Amniotic epithelial cell (primary cell): ENCODE measurements around the gene HIVEP3.
"Not testable (repeated sequence)": the region's sequence is repeated elsewhere in the genome, so short reads cannot be mapped to it uniquely, and the experiment has no call there.

Source experiments
- DNase-seq: peaks from one replicate; pipeline ENCODE4 v3.0.0-alpha.2; 2010; ENCODE audit warnings: low read depth

The HIVEP3 gene

GRCh38 chr1:41710980-41711379, 207.7 kb downstream of the HIVEP3 start:
- DNase-seq = no peak

GRCh38 chr1:41709873-41710272, 208.8 kb downstream of the HIVEP3 start:
- DNase-seq = no peak

GRCh38 chr1:41709331-41709730, 209.4 kb downstream of the HIVEP3 start:
- DNase-seq = no peak

GRCh38 chr1:41708332-41708731, 210.4 kb downstream of the HIVEP3 start:
- no peak for DNase-seq

GRCh38 chr1:41707793-41708192, 210.9 kb downstream of the HIVEP3 start:
- DNase-seq = no peak

GRCh38 chr1:41705798-41706197, 212.9 kb downstream of the HIVEP3 start:
- no peak for DNase-seq

- DNase-seq = no peak
Measured at GRCh38 chr1:41704196-41704595, 214.5 kb downstream of the HIVEP3 start.

GRCh38 chr1:41702771-41703170, 216.0 kb downstream of the HIVEP3 start:
- no peak for DNase-seq

- DNase-seq = no peak
Measured at GRCh38 chr1:41700986-41701535, 217.7 kb downstream of the HIVEP3 start.

- DNase-seq = no peak
Measured at GRCh38 chr1:41700581-41700980, 218.1 kb downstream of the HIVEP3 start.

- no peak for DNase-seq
Measured at GRCh38 chr1:41699861-41700248, 218.9 kb downstream of the HIVEP3 start.

GRCh38 chr1:41698916-41699860, 219.5 kb downstream of the HIVEP3 start:
- DNase-seq = no peak

- no peak for DNase-seq
Measured at GRCh38 chr1:41696381-41696780, 222.3 kb downstream of the HIVEP3 start.

- DNase-seq = no peak
Measured at GRCh38 chr1:41695118-41695745, 223.5 kb downstream of the HIVEP3 start.

- not testable (repeated sequence) for DNase-seq
Measured at GRCh38 chr1:41691966-41692365, 226.8 kb downstream of the HIVEP3 start.

- DNase-seq = no peak
Measured at GRCh38 chr1:41691424-41691823, 227.3 kb downstream of the HIVEP3 start.

- DNase-seq = no peak
Measured at GRCh38 chr1:41690331-41690730, 228.4 kb downstream of the HIVEP3 start.

- DNase-seq = no peak
Measured at GRCh38 chr1:41689558-41689981, 229.2 kb downstream of the HIVEP3 start.

- no peak for DNase-seq
Measured at GRCh38 chr1:41689139-41689538, 229.6 kb downstream of the HIVEP3 start.

- DNase-seq = no peak
Measured at GRCh38 chr1:41687007-41687406, 231.7 kb downstream of the HIVEP3 start.

GRCh38 chr1:41683681-41684500, 234.8 kb downstream of the HIVEP3 start:
- DNase-seq = no peak
